Gastrocnemius medialis (tissue), 4 donors: Measurements from ENCODE around the gene SLC11A1. TPM values are rescaled to one million over a fixed set of nuclear protein-coding genes. Genes with fewer than 3 reads are reported as not detected.

Experiments
- ATAC-seq, 2 donors: fragments of 150-250 bp; one replicate each; pipeline ENCODE4 v1.9.1; 2016
- DNase-seq, 2 donors: peaks; one replicate each; pipeline ENCODE4 v3.0.0-alpha.2; 2019
- H3K27ac ChIP-seq, 4 donors: fragments of 200-600 bp; sonication (generic); 1 replicate in 1 of 4; 2 replicates in 3 of 4; pipeline ENCODE4 v1.5.1; 2016 to 2018; ENCODE audit warnings: mild to moderate bottlenecking in 2 of 4, moderate library complexity in 1 of 4
- H3K27me3 ChIP-seq, 3 donors: fragments of 200-600 bp; sonication (generic) in 2 of 3; 1 replicate in 1 of 3; 2 replicates in 2 of 3; pipeline versions ENCODE4 v1.5.1 to v1.6.0; 2016 to 2019; ENCODE audit warnings: mild to moderate bottlenecking in 1 of 3, moderate library complexity in 1 of 3
- H3K36me3 ChIP-seq, 2 donors: fragments of 200-600 bp; sonication (generic) in 1 of 2; one replicate each; pipeline ENCODE4 v1.5.1; 2017 to 2018
- H3K4me1 ChIP-seq, 2 donors: fragments of 200-600 bp; sonication (generic) in 1 of 2; one replicate each; pipeline ENCODE4 v1.5.1; 2016 to 2017; ENCODE audit warnings: mild to moderate bottlenecking in 2 of 2
- H3K4me3 ChIP-seq, 4 donors: fragments of 200-600 bp; sonication (generic) in 3 of 4; 1 replicate in 1 of 4; 2 replicates in 3 of 4; pipeline ENCODE4 v1.5.1; 2016 to 2019; ENCODE audit warnings: mild to moderate bottlenecking in 2 of 4
- H3K9me3 ChIP-seq, 3 donors: fragments of 200-600 bp; sonication (generic) in 2 of 3; 1 replicate in 1 of 3; 2 replicates in 2 of 3; pipeline ENCODE4 v1.5.1; 2016 to 2019
- CTCF ChIP-seq, 5 experiments: fragments of 450-650 bp in 3 of 5; fragments of 200-600 bp in 2 of 5; sonication (generic) in 2 of 5; IDR thresholded peaks in 4 of 5; conservative IDR thresholded peaks in 1 of 5; 1 replicate in 4 of 5; 2 replicates in 1 of 5; pipeline ENCODE4 v1.5.1; 2016 to 2019; ENCODE audit warnings: antibody characterized with exemption in 5 of 5, mild to moderate bottlenecking in 3 of 5, moderate library complexity in 3 of 5
- POLR2A ChIP-seq, 2 donors: fragments of 450-650 bp; IDR thresholded peaks; one replicate each; pipeline ENCODE4 v1.6.1; 2017; ENCODE audit warnings: antibody characterized with exemption in 2 of 2, mild to moderate bottlenecking in 2 of 2, moderate library complexity in 2 of 2
- in situ Hi-C, 4 donors: fragments of 200-750 bp; cut with MboI; loops; one replicate each; pipeline versions ENCODE4 v1.15.0 to v1.8.0; 2017; ENCODE audit warnings: low sequenced_read_pairs in 4 of 4
- intact Hi-C: fragments of 100-400 bp; cut with DNase I; formaldehyde crosslinking; loops from one replicate; pipeline ENCODE4 v1.15.1; 2023; ENCODE audit warnings: low total_unique reads
- total RNA-seq, 4 donors: library from RNA; depleted of rRNA; stranded (reverse); fragments of >200 nt; gene quantifications; one replicate each; pipeline versions ENCODE4 v1.1.0 to v1.2.3, GENCODE V29; 2016

Gene SLC11A1
- total RNA-seq, 4 donors from 2014 or later: 1.1 to 6.3 (median 4.5) TPM

DNA sequence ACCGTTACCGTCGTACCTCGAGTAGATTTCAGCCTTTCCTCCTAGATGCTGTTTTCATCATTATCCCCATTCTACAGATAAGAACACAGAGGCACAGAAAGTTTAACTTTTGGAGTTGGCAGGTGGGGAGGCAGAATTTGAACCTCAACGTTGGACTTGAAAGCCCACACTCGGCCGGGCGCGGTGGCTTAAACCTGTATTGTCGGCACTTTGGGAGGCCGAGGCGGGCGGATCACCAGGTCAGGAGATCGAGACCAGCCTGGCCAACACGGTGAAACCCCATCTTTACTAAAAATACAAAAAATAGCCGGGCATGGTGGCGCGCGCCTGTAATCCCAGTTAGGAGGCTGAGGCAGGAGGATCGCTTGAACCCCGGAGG lies 13.9 kb upstream of the SLC11A1 start:
- H3K36me3 ChIP-seq: no peaks in the 10 kb centered on the region
- H3K27ac ChIP-seq: peak overlapping the region; percentile 76 to 87 (median 80)
- ATAC-seq (no peak), DNase-seq (no peak)
- TF ChIP-seq CTCF (IDR thresholded peaks at IDR 0.05 in 4 of 5, conservative IDR thresholded peaks at IDR 0.05 in 1 of 5) (no peak), POLR2A (IDR thresholded peaks at IDR 0.05) (no peak)
- intact Hi-C loops: no loop called here
- H3K9me3 ChIP-seq: no peaks in the 10 kb centered on the region
- H3K4me1 ChIP-seq: peaks cover 0 to 5% of the 10 kb centered on the region in 2 donors
- in situ Hi-C loops: loop anchor here in 1 of 4 donors (25.0 kb wide), 1 partner anchor 181 kb away; no protein-coding TSS in a partner anchor
- H3K4me3 ChIP-seq: peak overlapping the region; percentile 45 to 69 (median 62)
- no peaks in the 10 kb centered on the region for H3K27me3 ChIP-seq

- no peaks in the 10 kb centered on the region for H3K36me3 ChIP-seq
- peak in 1 of 2 donors; percentile 33 for DNase-seq
- no peaks in the 10 kb centered on the region for H3K27me3 ChIP-seq
- peak overlapping the region in 2 of 4 donors; percentile 59 to 69 for H3K4me3 ChIP-seq
- no peaks in the 10 kb centered on the region for H3K9me3 ChIP-seq
- no peak for ATAC-seq
- peaks cover 0 to 5% of the 10 kb centered on the region in 2 donors for H3K4me1 ChIP-seq
- in situ Hi-C loops (loop anchor here in 1 of 4 donors (25.0 kb wide), 1 partner anchor 181 kb away; no protein-coding TSS in a partner anchor), intact Hi-C loops (no loop called here)
- H3K27ac ChIP-seq: peak overlapping the region; percentile 76 to 87 (median 80)
- TF ChIP-seq POLR2A (IDR thresholded peaks at IDR 0.05) (peak in 1 of 2 donors; percentile 21), CTCF (IDR thresholded peaks at IDR 0.05 in 4 of 5, conservative IDR thresholded peaks at IDR 0.05 in 1 of 5) (no peak)
Measured at GRCh38 chr2:218368621-218369153, 13.4 kb upstream of the SLC11A1 start.

GRCh38 chr2:218369330-218369729 lies 12.7 kb upstream of the SLC11A1 start:
- ATAC-seq (no peak), DNase-seq (no peak)
- in situ Hi-C loops: loop anchor here in 1 of 4 donors (25.0 kb wide), 1 partner anchor 182 kb away; no protein-coding TSS in a partner anchor
- H3K27me3 ChIP-seq: no peaks in the 10 kb centered on the region
- H3K4me3 ChIP-seq: no peak overlapping the region
- H3K36me3 ChIP-seq: no peaks in the 10 kb centered on the region
- intact Hi-C loops: no loop called here
- peak overlapping the region; percentile 76 to 87 (median 80) for H3K27ac ChIP-seq
- H3K9me3 ChIP-seq: no peaks in the 10 kb centered on the region
- no peak for TF ChIP-seq CTCF (IDR thresholded peaks at IDR 0.05 in 4 of 5, conservative IDR thresholded peaks at IDR 0.05 in 1 of 5)
- peaks cover 0 to 5% of the 10 kb centered on the region in 2 donors for H3K4me1 ChIP-seq

DNA sequence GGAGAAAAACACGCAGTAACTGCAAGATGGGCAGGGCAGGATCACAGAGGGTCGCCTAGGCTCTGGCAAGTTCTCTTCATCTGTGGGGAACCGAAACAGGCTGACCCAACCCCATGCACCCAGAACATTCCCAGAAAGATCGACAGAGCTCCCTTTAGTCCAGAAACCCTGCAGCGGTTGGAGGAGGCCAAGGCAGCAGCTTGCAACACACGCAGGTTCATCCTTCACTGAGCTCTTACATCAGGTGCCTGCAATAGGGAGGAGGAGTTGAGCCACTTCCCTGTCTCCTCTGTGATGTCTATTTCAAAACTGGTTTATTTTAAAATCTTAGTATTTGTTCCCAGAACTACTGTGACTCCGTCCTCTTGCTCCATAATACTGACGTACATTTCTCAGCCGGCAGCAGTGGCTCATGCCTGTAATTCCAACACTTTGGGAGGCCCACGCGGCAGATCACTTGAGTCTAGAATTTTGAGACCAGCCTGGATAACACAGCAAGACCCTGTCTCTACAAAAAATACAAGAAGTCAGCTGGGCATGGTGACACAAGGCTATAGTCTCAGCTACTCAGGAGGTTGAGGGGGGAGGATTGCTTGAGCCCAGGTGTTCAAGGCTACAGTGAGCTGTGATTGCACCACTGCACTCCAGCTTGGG lies 11.5 kb upstream of the SLC11A1 start:
- peak in 1 of 2 donors; percentile 62 for DNase-seq
- H3K4me1 ChIP-seq: peaks cover 0 to 5% of the 10 kb centered on the region in 2 donors

More for the DNA sequence above, 11.5 kb upstream of the SLC11A1 start:
- no peaks in the 10 kb centered on the region for H3K9me3 ChIP-seq
- H3K4me3 ChIP-seq: no peak overlapping the region
- in situ Hi-C loops: loop anchor here in 1 of 4 donors (25.0 kb wide), 1 partner anchor 183 kb away; no protein-coding TSS in a partner anchor
- H3K27me3 ChIP-seq: no peaks in the 10 kb centered on the region
- no peak for TF ChIP-seq CTCF (IDR thresholded peaks at IDR 0.05 in 4 of 5, conservative IDR thresholded peaks at IDR 0.05 in 1 of 5)
- peak in 1 of 2 donors; percentile 23 for TF ChIP-seq POLR2A (IDR thresholded peaks at IDR 0.05)
- peak overlapping the region; percentile 62 to 87 (median 77) for H3K27ac ChIP-seq
- peak; percentile 33 to 39 for ATAC-seq
- no peaks in the 10 kb centered on the region for H3K36me3 ChIP-seq
- intact Hi-C loops: no loop called here
